CD8-positive, alpha-beta memory T cell (primary cell): ENCODE data around the gene MFRP. TPM values are rescaled to one million over a fixed set of nuclear protein-coding genes. Genes with fewer than 3 reads are reported as not detected.

Source experiments
- CTCF ChIA-PET: fragments of 350-600 bp; sonication (Branson Sonifier 250); formaldehyde crosslinking; loops from one replicate; lab custom pipeline; 2021; ENCODE audit warnings: antibody characterized with exemption; lab: Charles Lee
- POLR2A ChIA-PET: fragments of 350-600 bp; sonication (Branson Sonifier 250); formaldehyde crosslinking; loops from one replicate; lab custom pipeline; 2021; ENCODE audit warnings: antibody characterized with exemption; lab: Charles Lee
- DNase-seq, 5 donors: peaks; one replicate each; pipeline versions ENCODE4 v3.0.0 to v3.0.0-alpha.2; 2020 to 2022; ENCODE audit warnings: mixed read lengths in 1 of 5
- H3K27ac ChIP-seq: one replicate; pipeline ENCODE4 v1.7.0; 2013; ENCODE audit warnings: low read depth, mild to moderate bottlenecking, low read length, moderate library complexity
- H3K27me3 ChIP-seq: 2 replicates; pipeline ENCODE4 v1.7.0; 2013; ENCODE audit warnings: low read length, mild to moderate bottlenecking; ENCODE audit not compliant: insufficient read depth, poor library complexity, severe bottlenecking
- H3K36me3 ChIP-seq: 2 replicates; pipeline ENCODE4 v1.7.0; 2013; ENCODE audit warnings: mild to moderate bottlenecking, low read length, moderate library complexity; ENCODE audit not compliant: insufficient read depth
- H3K4me1 ChIP-seq: 2 replicates; pipeline ENCODE4 v1.7.0; 2013; ENCODE audit warnings: mild to moderate bottlenecking, low read length, moderate library complexity; ENCODE audit not compliant: insufficient read depth
- H3K4me3 ChIP-seq: 2 replicates; pipeline ENCODE4 v1.7.0; 2013; ENCODE audit warnings: mild to moderate bottlenecking, low read length
- H3K9me3 ChIP-seq: 2 replicates; pipeline ENCODE4 v1.7.0; 2013; ENCODE audit warnings: mild to moderate bottlenecking, low read length
- H3K27ac Mint-ChIP-seq, 8 donors: one replicate each; pipeline ENCODE4 v1.8.0; 2020 to 2021; ENCODE audit warnings: mixed read lengths in 8 of 8, mild to moderate bottlenecking in 6 of 8, inconsistent platforms in 3 of 8, moderate library complexity in 3 of 8
- H3K27me3 Mint-ChIP-seq, 2 donors: one replicate each; pipeline ENCODE4 v1.8.0; 2020 to 2021; ENCODE audit warnings: mixed read lengths in 2 of 2, mild to moderate bottlenecking in 1 of 2, moderate library complexity in 1 of 2
- H3K36me3 Mint-ChIP-seq, 3 donors: one replicate each; pipeline ENCODE4 v1.8.0; 2020 to 2021; ENCODE audit warnings: mixed read lengths in 3 of 3, inconsistent platforms in 1 of 3, mild to moderate bottlenecking in 1 of 3
- H3K4me1 Mint-ChIP-seq, 3 donors: one replicate each; pipeline ENCODE4 v1.8.0; 2020 to 2021; ENCODE audit warnings: mixed read lengths in 3 of 3, inconsistent platforms in 1 of 3, mild to moderate bottlenecking in 1 of 3
- H3K4me3 Mint-ChIP-seq, 7 donors: one replicate each; pipeline ENCODE4 v1.8.0; 2020 to 2021; ENCODE audit warnings: mixed read lengths in 7 of 7, mild to moderate bottlenecking in 6 of 7, moderate library complexity in 4 of 7, inconsistent platforms in 2 of 7
- H3K9me3 Mint-ChIP-seq, 5 donors: one replicate each; pipeline ENCODE4 v1.8.0; 2020 to 2022; ENCODE audit warnings: mixed read lengths in 5 of 5, mild to moderate bottlenecking in 3 of 5, moderate library complexity in 2 of 5, inconsistent platforms in 1 of 5
- polyA plus RNA-seq: library from polyadenylated mRNA; unstranded; fragments of 300-500 nt; fragmentation: Illumina TruSeq; gene quantifications from one replicate; pipeline ENCODE4 v1.2.3, GENCODE V29; 2021
- total RNA-seq, 2 experiments: library from RNA; stranded (reverse); gene quantifications; one replicate each; pipeline ENCODE4 v1.2.3, GENCODE V29; 2021

MFRP gene
- total and polyA plus RNA-seq, 3 experiments from 2014 or later: not detected

GRCh38 chr11:119342362-119343130 lies 4.0 kb downstream of the MFRP start:
- Mint-ChIP-seq H3K9me3 (no peaks in the 10 kb centered on the region), H3K27ac (peak overlapping the region in 1 of 8 donors; percentile 74), H3K36me3 (peaks cover 0 to 4% (median 0%) of the 10 kb centered on the region in 3 donors), H3K27me3 (peaks cover 33 to 65% of the 10 kb centered on the region in 2 donors), H3K4me1 (peaks cover 14 to 22% (median 19%) of the 10 kb centered on the region in 3 donors), H3K4me3 (peak overlapping the region in 1 of 7 donors; percentile 23)
- ChIA-PET POLR2A (no interaction called here), CTCF (interaction anchor here (0.9 to 3.5 kb wide), 2 partner anchors 14 to 21 kb away, joined by 3 to 17 read pairs; no protein-coding TSS in a partner anchor)
- no peak for DNase-seq
- H3K9me3 ChIP-seq: no peaks in the 10 kb centered on the region
- peaks cover 45% of the 10 kb centered on the region for H3K27me3 ChIP-seq
- H3K4me3 ChIP-seq: no peak overlapping the region
- H3K27ac ChIP-seq: no peak overlapping the region
- peaks cover 5% of the 10 kb centered on the region for H3K4me1 ChIP-seq
- H3K36me3 ChIP-seq: no peaks in the 10 kb centered on the region

DNA sequence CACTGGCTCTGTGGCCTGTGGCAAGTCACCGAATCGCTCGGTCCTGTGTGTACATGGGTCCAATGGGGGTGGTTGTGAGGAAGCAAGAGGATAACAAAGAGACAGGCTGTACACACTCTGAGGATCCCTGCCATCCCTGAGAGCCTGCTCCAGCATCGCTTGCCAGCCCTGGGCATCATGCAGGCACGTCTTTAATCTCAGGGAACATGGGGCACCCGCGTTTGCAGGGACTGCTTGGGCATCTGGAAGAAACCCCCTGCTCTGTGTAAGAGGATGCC lies 4.5 kb downstream of the MFRP start:
- Histone ChIP-seq H3K4me1 (peaks cover 5% of the 10 kb centered on the region), H3K9me3 (no peaks in the 10 kb centered on the region), H3K4me3 (no peak overlapping the region), H3K27me3 (peaks cover 45% of the 10 kb centered on the region), H3K36me3 (no peaks in the 10 kb centered on the region), H3K27ac (no peak overlapping the region)
- POLR2A ChIA-PET: no interaction called here
- CTCF ChIA-PET: no interaction called here
- no peak for DNase-seq
- H3K36me3 Mint-ChIP-seq: peaks cover 0 to 4% (median 3%) of the 10 kb centered on the region in 3 donors
- no peaks in the 10 kb centered on the region for H3K9me3 Mint-ChIP-seq
- no peak overlapping the region for H3K27ac Mint-ChIP-seq
- H3K4me1 Mint-ChIP-seq: peaks cover 14 to 26% (median 19%) of the 10 kb centered on the region in 3 donors
- no peak overlapping the region for H3K4me3 Mint-ChIP-seq
- H3K27me3 Mint-ChIP-seq: peaks cover 31 to 59% of the 10 kb centered on the region in 2 donors

DNA sequence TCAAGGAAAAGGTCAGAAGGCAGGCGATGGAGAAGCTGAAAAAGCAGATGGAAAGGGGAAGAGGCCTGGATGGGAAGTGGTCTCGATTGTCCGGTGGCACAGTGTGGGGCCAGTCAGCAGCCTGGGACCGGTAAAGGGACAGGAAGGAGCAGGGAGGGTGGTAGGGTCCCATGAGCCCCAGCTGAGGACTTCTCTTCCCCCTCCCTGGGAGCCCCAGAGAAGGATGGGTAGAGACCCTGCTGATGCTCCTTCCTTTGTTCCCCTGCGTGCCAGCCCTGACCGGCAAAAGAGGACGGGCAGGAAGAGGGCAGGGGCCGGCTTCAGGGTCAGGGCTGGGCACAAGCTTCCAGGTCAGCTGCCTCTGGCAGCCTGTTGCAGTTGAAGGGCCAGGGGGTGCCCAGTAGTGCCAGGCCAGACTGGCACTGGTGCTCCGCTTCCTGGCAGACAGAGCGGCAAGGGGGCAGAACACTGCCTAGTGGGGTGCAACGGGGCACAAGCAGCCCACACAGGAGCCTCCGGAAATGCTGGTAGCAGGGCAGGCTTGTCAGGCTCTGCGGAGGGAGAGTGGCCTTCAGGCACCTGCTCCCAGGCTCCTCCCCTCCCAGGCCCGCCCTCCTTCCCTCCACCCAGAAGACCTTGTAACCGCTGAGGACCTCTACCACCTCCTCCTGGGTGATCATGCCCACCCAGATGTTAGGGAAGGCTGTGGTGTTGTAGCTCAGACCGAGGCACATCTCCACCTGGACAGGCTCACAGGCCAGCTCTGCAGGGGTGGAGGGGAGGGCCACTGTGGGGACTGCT lies 5.1 kb downstream of the MFRP start:
- Histone ChIP-seq H3K36me3 (no peaks in the 10 kb centered on the region), H3K4me3 (no peak overlapping the region), H3K27me3 (peaks cover 45% of the 10 kb centered on the region), H3K4me1 (peaks cover 5% of the 10 kb centered on the region), H3K27ac (no peak overlapping the region), H3K9me3 (no peaks in the 10 kb centered on the region)
- Mint-ChIP-seq H3K4me1 (peaks cover 15 to 29% (median 21%) of the 10 kb centered on the region in 3 donors), H3K27me3 (peaks cover 31 to 54% of the 10 kb centered on the region in 2 donors), H3K36me3 (peaks cover 0 to 8% (median 4%) of the 10 kb centered on the region in 3 donors), H3K27ac (peak overlapping the region in 2 of 8 donors; percentile 1 to 2), H3K9me3 (no peaks in the 10 kb centered on the region), H3K4me3 (peak overlapping the region in 2 of 7 donors; percentile 51 to 74)
- ChIA-PET POLR2A (no interaction called here), CTCF (interaction anchor here (1.2 to 1.3 kb wide), 2 partner anchors 15 to 18 kb away, joined by 3 to 4 read pairs; no protein-coding TSS in a partner anchor)
- DNase-seq: no peak

DNA sequence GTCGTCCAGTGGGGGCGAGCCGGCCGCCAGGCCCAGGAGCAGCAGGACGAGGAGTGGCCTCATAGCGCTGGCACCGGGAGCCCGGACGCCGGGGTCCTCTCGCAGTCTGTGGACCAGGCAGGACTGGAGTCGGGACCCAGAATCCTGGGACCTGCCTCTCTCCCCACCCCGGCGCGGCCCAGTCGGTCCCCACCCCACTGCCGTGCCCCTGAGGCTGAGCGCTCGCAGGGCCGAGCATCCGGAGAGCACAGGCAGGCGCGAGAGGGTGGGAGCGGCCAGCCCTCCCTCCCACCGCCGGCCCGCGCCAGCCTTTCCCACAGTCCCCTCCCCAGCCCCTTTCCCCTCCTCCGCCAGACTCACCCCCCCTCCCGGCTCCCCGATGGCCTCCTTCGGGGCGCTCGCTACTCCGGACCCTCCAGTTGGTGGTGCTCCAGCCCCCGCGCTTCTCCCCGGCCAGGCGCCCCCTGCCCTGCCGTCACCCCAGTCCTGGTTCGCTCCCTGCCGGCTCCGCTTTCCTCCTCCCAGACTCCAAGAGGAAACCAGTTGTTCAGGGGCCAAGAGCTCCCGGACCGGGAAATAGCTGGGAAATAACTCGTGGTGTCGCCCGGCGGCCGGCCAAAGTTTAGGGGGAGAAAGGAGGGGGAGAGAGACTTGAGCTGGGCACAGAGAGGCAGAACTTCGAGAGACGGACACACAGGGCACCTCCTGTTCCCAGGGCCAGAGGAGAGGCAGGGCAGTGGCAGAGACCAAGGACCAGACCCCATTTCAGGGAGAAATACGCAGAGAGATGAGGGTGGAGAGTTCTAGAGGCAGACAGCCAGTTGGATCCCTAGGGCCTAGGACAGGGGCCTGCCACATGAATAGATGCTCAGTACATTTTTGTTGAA lies 5.9 kb downstream of the MFRP start, which contains the start of gene C1QTNF5:
C1QTNF5 (minus strand) TSS at position 549 of the 887 bp plus-strand sequence; CDS start at position 63, 486 bp downstream.
- CTCF ChIA-PET: interaction anchor here (1.2 to 1.3 kb wide), 3 partner anchors 14 to 19 kb away, joined by 3 to 4 read pairs (median 3); no protein-coding TSS in a partner anchor
- Histone ChIP-seq H3K36me3 (no peaks in the 10 kb centered on the region), H3K9me3 (no peaks in the 10 kb centered on the region), H3K4me3 (no peak within 1 kb of the TSS), H3K27ac (no peak within 1 kb of the TSS), H3K27me3 (peaks cover 45% of the 10 kb centered on the region), H3K4me1 (peaks cover 5% of the 10 kb centered on the region)
- Mint-ChIP-seq H3K4me1 (peaks cover 17 to 37% (median 29%) of the 10 kb centered on the region in 3 donors), H3K9me3 (no peaks in the 10 kb centered on the region), H3K36me3 (peaks cover 0 to 14% (median 4%) of the 10 kb centered on the region in 3 donors), H3K4me3 (peak within 1 kb of the TSS in 3 of 7 donors; percentile 34 to 74 (median 51)), H3K27me3 (peaks cover 31 to 54% of the 10 kb centered on the region in 2 donors), H3K27ac (peak within 1 kb of the TSS in 3 of 8 donors; percentile 1 to 88 (median 2))
- POLR2A ChIA-PET: interaction anchor here (0.6 kb wide), 1 partner anchor 18 kb away, joined by 3 read pairs; no protein-coding TSS in a partner anchor
- DNase-seq: no peak

DNA sequence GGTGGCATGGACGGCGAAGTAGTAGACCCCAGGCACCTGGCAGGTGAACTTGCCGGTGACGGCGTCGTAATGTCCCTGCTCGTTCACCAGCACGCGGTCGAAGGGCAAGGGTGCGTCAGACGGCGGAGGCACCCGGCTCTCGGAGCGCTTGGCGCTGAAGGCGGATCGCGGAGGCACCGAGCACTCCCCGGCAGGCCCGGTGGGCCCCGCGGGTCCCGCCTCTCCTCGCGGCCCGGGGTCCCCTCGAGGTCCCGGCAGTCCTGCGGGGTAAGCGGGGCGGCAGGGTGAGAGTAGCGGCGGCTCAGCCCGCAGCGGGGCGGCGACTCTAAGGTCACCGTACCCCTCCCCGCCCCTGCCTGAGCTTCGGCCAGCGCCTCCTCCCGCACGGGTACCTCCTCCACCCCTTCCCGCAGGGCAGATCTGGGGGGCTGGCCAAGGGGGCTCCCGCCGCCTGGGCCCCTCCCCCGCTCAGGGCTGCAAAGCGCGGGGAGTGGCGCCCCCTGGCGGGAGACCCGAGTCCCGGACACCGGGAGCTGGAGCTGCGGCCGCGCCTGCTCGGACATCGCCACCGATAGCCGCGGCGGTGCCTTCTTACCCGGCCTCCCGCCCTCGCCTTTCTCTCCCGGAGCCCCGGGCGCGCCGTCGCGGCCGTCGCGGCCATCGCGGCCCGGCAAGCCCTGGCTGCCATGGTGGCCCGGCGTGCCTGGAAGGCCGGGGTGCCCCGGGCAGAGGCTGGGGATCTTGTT lies 6.7 kb downstream of the MFRP start:
- DNase-seq: no peak
- Histone ChIP-seq H3K4me3 (no peak overlapping the region), H3K36me3 (no peaks in the 10 kb centered on the region), H3K27ac (no peak overlapping the region), H3K4me1 (peaks cover 13% of the 10 kb centered on the region), H3K27me3 (peaks cover 44% of the 10 kb centered on the region), H3K9me3 (no peaks in the 10 kb centered on the region)
- H3K27me3 Mint-ChIP-seq: peaks cover 28 to 47% of the 10 kb centered on the region in 2 donors
- H3K4me3 Mint-ChIP-seq: peak overlapping the region in 6 of 7 donors; percentile 25 to 75 (median 50)
- ChIA-PET POLR2A (no interaction called here), CTCF (interaction anchor here (1.2 to 1.3 kb wide), 2 partner anchors 14 to 19 kb away, joined by 3 to 4 read pairs; no protein-coding TSS in a partner anchor)
- H3K27ac Mint-ChIP-seq: peak overlapping the region in 2 of 8 donors; percentile 24 to 27
- peaks cover 22 to 45% (median 36%) of the 10 kb centered on the region in 3 donors for H3K4me1 Mint-ChIP-seq
- H3K9me3 Mint-ChIP-seq: no peaks in the 10 kb centered on the region
- peaks cover 0 to 15% (median 4%) of the 10 kb centered on the region in 3 donors for H3K36me3 Mint-ChIP-seq

- POLR2A ChIA-PET: no interaction called here
Measured at GRCh38 chr11:119338965-119339588, 7.4 kb downstream of the MFRP start.

More at GRCh38 chr11:119338965-119339588, 7.4 kb downstream of the MFRP start:
- Histone ChIP-seq H3K27ac (no peak overlapping the region), H3K4me1 (peaks cover 14% of the 10 kb centered on the region), H3K4me3 (no peak overlapping the region), H3K36me3 (no peaks in the 10 kb centered on the region), H3K27me3 (peaks cover 37% of the 10 kb centered on the region), H3K9me3 (no peaks in the 10 kb centered on the region)
- Mint-ChIP-seq H3K4me3 (peak overlapping the region; percentile 25 to 75 (median 46)), H3K9me3 (no peaks in the 10 kb centered on the region), H3K36me3 (peaks cover 0 to 20% (median 4%) of the 10 kb centered on the region in 3 donors), H3K4me1 (peaks cover 26 to 51% (median 41%) of the 10 kb centered on the region in 3 donors), H3K27me3 (peaks cover 25 to 42% of the 10 kb centered on the region in 2 donors), H3K27ac (peak overlapping the region in 2 of 8 donors; percentile 24 to 27)
- CTCF ChIA-PET: interaction anchor here (1.1 to 2.3 kb wide), 7 partner anchors 13 to 390 kb away, joined by 3 to 23 read pairs (median 4); partner anchors contain the start of gene NECTIN1
- DNase-seq: no peak
